Measurements from ENCODE around the gene RNF14.
"Not testable (repeated sequence)": the region's sequence is repeated elsewhere in the genome, so short reads cannot be mapped to it uniquely, and the experiment has no call there.

The RNF14 gene

GRCh38 chr5:142034994-142035393 lies 66.1 kb downstream of the RNF14 start:
- Histone ChIP-seq H3K9ac (ENCODE audit: low read length) (no peak overlapping the region), H3K4ac (ENCODE audit: low read depth, low read length) (no peak overlapping the region), H3K79me1 (ENCODE audit: low read length) (no peaks in the 10 kb centered on the region), H3K4me1 (ENCODE audit: control insufficient read depth in 1 of 2, insufficient read depth in 2 of 2, low read length in 2 of 2) (no peaks in the 10 kb centered on the region), H2BK5ac (ENCODE audit: low read depth, low read length, poor library complexity) (no peak overlapping the region), H3K36me3 (ENCODE audit: control insufficient read depth in 1 of 2, insufficient read depth in 2 of 2, low read length in 2 of 2) (no peaks in the 10 kb centered on the region), H2AK5ac (ENCODE audit: low read length) (no peak overlapping the region), H3K4me2 (ENCODE audit: low read length) (no peak overlapping the region), H3K14ac (ENCODE audit: low read length) (no peak overlapping the region), H3K4me3 (ENCODE audit: low read depth, low read length) (no peak overlapping the region), H2BK120ac (ENCODE audit: insufficient read depth, low read length, poor library complexity) (no peak overlapping the region), H4K91ac (ENCODE audit: low read depth, low read length) (no peak overlapping the region), H2AFZ (ENCODE audit: insufficient read depth, low read length, poor library complexity) (no peak overlapping the region), H3K27me3 (ENCODE audit: insufficient read depth, low read length) (no peaks in the 10 kb centered on the region), H3K23ac (ENCODE audit: low read length) (no peak overlapping the region), H3K18ac (ENCODE audit: low read length) (no peak overlapping the region), H3K79me2 (ENCODE audit: control insufficient read depth, insufficient read depth, low read length, poor library complexity) (no peaks in the 10 kb centered on the region), H3K9me3 (ENCODE audit: insufficient read depth, low read depth, low read length) (no peaks in the 10 kb centered on the region), H2BK12ac (ENCODE audit: low read length) (no peak overlapping the region), H4K12ac (ENCODE audit: low read depth, low read length) (no peak overlapping the region), H3K27ac (ENCODE audit: low read depth, low read length) (no peak overlapping the region), H4K8ac (ENCODE audit: low read depth, low read length) (no peak overlapping the region)
- DNase-seq, result no peak

DNA sequence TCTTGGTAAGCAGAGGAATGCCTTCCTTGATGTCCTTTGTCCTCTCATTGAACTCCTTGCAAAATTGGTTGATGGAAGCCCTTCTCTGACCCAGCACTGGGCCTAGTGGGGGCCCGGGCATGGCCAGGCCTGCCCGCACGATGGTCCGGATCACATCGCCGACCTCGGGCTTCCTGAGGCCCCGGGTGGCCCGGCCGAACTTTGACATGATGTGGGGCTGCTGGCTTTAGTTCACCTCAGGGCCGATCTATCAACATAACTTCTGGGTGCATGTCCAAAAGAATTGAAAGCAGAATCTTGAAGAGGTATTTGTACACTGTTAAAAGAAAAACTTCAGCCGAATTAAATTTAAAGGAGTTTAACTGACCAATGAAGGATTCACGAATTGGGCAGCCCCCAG lies 68.0 kb downstream of the RNF14 start:
- no peak overlapping the region for H3K14ac ChIP-seq (ENCODE audit: low read length)
- H3K9ac ChIP-seq (ENCODE audit: low read length), result no peak overlapping the region
- H3K79me1 ChIP-seq (ENCODE audit: low read length), result no peaks in the 10 kb centered on the region
- H3K4ac ChIP-seq (ENCODE audit: low read depth, low read length), result no peak overlapping the region
- no peak overlapping the region for H4K12ac ChIP-seq (ENCODE audit: low read depth, low read length)
- H2BK5ac ChIP-seq (ENCODE audit: low read depth, low read length, poor library complexity), result no peak overlapping the region
- H3K79me2 ChIP-seq (ENCODE audit: control insufficient read depth, insufficient read depth, low read length, poor library complexity), result no peaks in the 10 kb centered on the region
- H3K4me1 ChIP-seq (ENCODE audit: control insufficient read depth in 1 of 2, insufficient read depth in 2 of 2, low read length in 2 of 2), result no peaks in the 10 kb centered on the region
- WGBS (ENCODE audit: extremely low coverage, insufficient coverage, insufficient read length), result no CpG with 5 or more reads among the region's 13 CpGs
- no peak overlapping the region for H3K4me2 ChIP-seq (ENCODE audit: low read length)
- H4K8ac ChIP-seq (ENCODE audit: low read depth, low read length), result no peak overlapping the region
- no peak overlapping the region for H4K91ac ChIP-seq (ENCODE audit: low read depth, low read length)
- no peak overlapping the region for H3K4me3 ChIP-seq (ENCODE audit: low read depth, low read length)
- H2BK120ac ChIP-seq (ENCODE audit: insufficient read depth, low read length, poor library complexity), result no peak overlapping the region
- DNase-seq, result no peak
- H3K36me3 ChIP-seq (ENCODE audit: control insufficient read depth in 1 of 2, insufficient read depth in 2 of 2, low read length in 2 of 2), result no peaks in the 10 kb centered on the region
- no peak overlapping the region for H3K23ac ChIP-seq (ENCODE audit: low read length)
- H2BK12ac ChIP-seq (ENCODE audit: low read length), result no peak overlapping the region
- H2AK5ac ChIP-seq (ENCODE audit: low read length), result no peak overlapping the region
- H3K9me3 ChIP-seq (ENCODE audit: insufficient read depth, low read depth, low read length), result no peaks in the 10 kb centered on the region
- no peak overlapping the region for H3K18ac ChIP-seq (ENCODE audit: low read length)
- H3K27ac ChIP-seq (ENCODE audit: low read depth, low read length), result no peak overlapping the region
- H3K27me3 ChIP-seq (ENCODE audit: insufficient read depth, low read length), result no peaks in the 10 kb centered on the region
- no peak overlapping the region for H2AFZ ChIP-seq (ENCODE audit: insufficient read depth, low read length, poor library complexity)

DNA sequence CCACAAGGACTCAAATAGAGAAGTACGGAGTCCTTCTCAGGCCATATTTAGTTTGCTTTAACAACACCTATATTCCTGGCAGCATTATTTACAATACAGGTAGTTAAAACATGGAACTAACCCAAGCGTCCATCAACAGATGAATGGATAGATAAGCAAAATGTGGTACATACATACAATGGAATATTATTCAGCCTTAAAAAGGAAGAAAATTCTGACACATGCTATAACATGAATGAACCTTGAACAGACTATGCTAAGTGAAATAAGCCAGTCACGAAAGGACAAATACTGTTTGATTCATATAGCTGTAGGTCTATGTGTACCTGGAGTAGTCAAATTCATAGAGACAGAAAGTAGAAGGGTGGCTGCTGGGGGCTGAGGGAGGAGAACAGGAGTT lies 68.7 kb downstream of the RNF14 start:
- WGBS (ENCODE audit: extremely low coverage, insufficient coverage, insufficient read length), result no CpG with 5 or more reads among the region's 3 CpGs
- H2BK12ac ChIP-seq (ENCODE audit: low read length); H3K36me3 ChIP-seq (ENCODE audit: control insufficient read depth in 1 of 2, insufficient read depth in 2 of 2, low read length in 2 of 2); H3K4me1 ChIP-seq (ENCODE audit: control insufficient read depth in 1 of 2, insufficient read depth in 2 of 2, low read length in 2 of 2); H2AFZ ChIP-seq (ENCODE audit: insufficient read depth, low read length, poor library complexity); DNase-seq; H2BK120ac ChIP-seq (ENCODE audit: insufficient read depth, low read length, poor library complexity); H3K18ac ChIP-seq (ENCODE audit: low read length); H2BK5ac ChIP-seq (ENCODE audit: low read depth, low read length, poor library complexity); H3K9me3 ChIP-seq (ENCODE audit: insufficient read depth, low read depth, low read length); H3K23ac ChIP-seq (ENCODE audit: low read length); H4K91ac ChIP-seq (ENCODE audit: low read depth, low read length); H2AK5ac ChIP-seq (ENCODE audit: low read length); H4K8ac ChIP-seq (ENCODE audit: low read depth, low read length); H3K27me3 ChIP-seq (ENCODE audit: insufficient read depth, low read length); H3K79me1 ChIP-seq (ENCODE audit: low read length); H3K14ac ChIP-seq (ENCODE audit: low read length); H3K4ac ChIP-seq (ENCODE audit: low read depth, low read length); H3K4me2 ChIP-seq (ENCODE audit: low read length); H3K9ac ChIP-seq (ENCODE audit: low read length); H3K79me2 ChIP-seq (ENCODE audit: control insufficient read depth, insufficient read depth, low read length, poor library complexity); H3K27ac ChIP-seq (ENCODE audit: low read depth, low read length); H4K12ac ChIP-seq (ENCODE audit: low read depth, low read length); H3K4me3 ChIP-seq (ENCODE audit: low read depth, low read length): not testable (repeated sequence)

DNA sequence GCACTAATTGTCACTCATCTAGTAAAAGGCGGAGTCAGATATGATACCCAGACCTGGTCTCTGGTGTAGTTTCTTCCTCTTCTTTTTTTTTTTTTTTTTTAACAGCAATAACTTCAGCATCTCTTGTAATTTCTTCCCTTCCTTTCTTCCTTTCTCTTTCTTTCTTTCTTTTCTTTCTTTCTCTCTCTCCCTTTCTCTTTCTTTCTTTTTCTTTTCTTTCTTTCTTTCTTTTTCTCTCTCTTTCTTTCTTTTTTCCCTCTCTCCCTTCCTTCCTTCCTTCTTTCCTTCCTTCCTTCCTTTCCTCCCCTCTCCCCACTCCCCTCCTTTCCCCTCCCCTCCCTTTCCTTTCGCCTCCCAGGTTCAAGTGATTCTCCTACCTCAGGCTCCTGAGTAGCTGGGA lies 69.8 kb downstream of the RNF14 start:
- Histone ChIP-seq H2BK5ac (ENCODE audit: low read depth, low read length, poor library complexity) (no peak overlapping the region), H3K14ac (ENCODE audit: low read length) (no peak overlapping the region), H3K79me1 (ENCODE audit: low read length) (no peaks in the 10 kb centered on the region), H3K27me3 (ENCODE audit: insufficient read depth, low read length) (no peaks in the 10 kb centered on the region), H3K23ac (ENCODE audit: low read length) (no peak overlapping the region), H2BK12ac (ENCODE audit: low read length) (no peak overlapping the region), H2AFZ (ENCODE audit: insufficient read depth, low read length, poor library complexity) (no peak overlapping the region), H3K4me3 (ENCODE audit: low read depth, low read length) (no peak overlapping the region), H3K27ac (ENCODE audit: low read depth, low read length) (no peak overlapping the region), H3K4me2 (ENCODE audit: low read length) (no peak overlapping the region), H2AK5ac (ENCODE audit: low read length) (no peak overlapping the region), H4K91ac (ENCODE audit: low read depth, low read length) (no peak overlapping the region), H3K36me3 (ENCODE audit: control insufficient read depth in 1 of 2, insufficient read depth in 2 of 2, low read length in 2 of 2) (no peaks in the 10 kb centered on the region), H3K4me1 (ENCODE audit: control insufficient read depth in 1 of 2, insufficient read depth in 2 of 2, low read length in 2 of 2) (no peaks in the 10 kb centered on the region), H3K79me2 (ENCODE audit: control insufficient read depth, insufficient read depth, low read length, poor library complexity) (no peaks in the 10 kb centered on the region), H4K12ac (ENCODE audit: low read depth, low read length) (no peak overlapping the region), H3K9me3 (ENCODE audit: insufficient read depth, low read depth, low read length) (no peaks in the 10 kb centered on the region), H3K18ac (ENCODE audit: low read length) (no peak overlapping the region), H3K4ac (ENCODE audit: low read depth, low read length) (no peak overlapping the region), H3K9ac (ENCODE audit: low read length) (no peak overlapping the region), H2BK120ac (ENCODE audit: insufficient read depth, low read length, poor library complexity) (no peak overlapping the region), H4K8ac (ENCODE audit: low read depth, low read length) (no peak overlapping the region)
- WGBS (ENCODE audit: extremely low coverage, insufficient coverage, insufficient read length), result no CpG with 5 or more reads among the region's 2 CpGs
- no peak for DNase-seq
